Neural crest cell (in vitro differentiated cells): ENCODE results near the gene FBXO46. TPM values are rescaled to one million over a fixed set of nuclear protein-coding genes. Genes with fewer than 3 reads are reported as not detected.

ENCODE experiments used
- DNase-seq: peaks from one replicate; pipeline ENCODE4 v3.0.0; 2021; ENCODE audit warnings: low read depth, mixed read lengths, low spot score
- H3K27ac Mint-ChIP-seq: one replicate; pipeline ENCODE4 v1.8.0; 2021; ENCODE audit warnings: mild to moderate bottlenecking, mixed read lengths; ENCODE audit not compliant: unreplicated experiment
- H3K27me3 Mint-ChIP-seq: 2 replicates; pipeline ENCODE4 v1.8.0; 2021; ENCODE audit warnings: low read depth, mild to moderate bottlenecking, mixed read lengths
- H3K36me3 Mint-ChIP-seq: 2 replicates; pipeline ENCODE4 v1.8.0; 2021; ENCODE audit warnings: low read depth, mild to moderate bottlenecking, mixed read lengths
- H3K4me1 Mint-ChIP-seq: 2 replicates; pipeline ENCODE4 v1.8.0; 2021; ENCODE audit warnings: mixed read lengths
- H3K4me3 Mint-ChIP-seq: one replicate; pipeline ENCODE4 v1.8.0; 2021; ENCODE audit warnings: mild to moderate bottlenecking, mixed read lengths
- H3K9me3 Mint-ChIP-seq: 2 replicates; pipeline ENCODE4 v1.8.0; 2021; ENCODE audit warnings: mixed read lengths
- CTCF ChIP-seq: fragments of 200-600 bp; sonication (generic); conservative IDR thresholded peaks from 2 replicates; pipeline ENCODE4 v1.5.0; 2021; ENCODE audit warnings: antibody characterized with exemption, mild to moderate bottlenecking
- microRNA-seq: library from miRNA; unstranded; fragments of <30 nt; microRNA quantifications from one replicate; pipeline ENCODE4, GENCODE V29; 2020
- total RNA-seq: library from RNA; stranded (reverse); gene quantifications from 2 replicates; pipeline ENCODE4 v1.2.1, GENCODE V29; 2021

FBXO46 gene
- total RNA-seq, 1 donor from 2014 or later: 27.2 TPM

- no peak for DNase-seq
- Mint-ChIP-seq H3K9me3 (no peaks in the 10 kb centered on the region), H3K27me3 (peaks cover 17% of the 10 kb centered on the region), H3K27ac (no peak overlapping the region), H3K4me1 (peaks cover 11% of the 10 kb centered on the region), H3K36me3 (no peaks in the 10 kb centered on the region), H3K4me3 (no peak overlapping the region)
- TF ChIP-seq CTCF: no peak
Observed at GRCh38 chr19:45660636-45661035, 70.1 kb downstream of the FBXO46 start.

Small RNAs within 50 kb of the gene (microRNA-seq; reads per million reads assigned to microRNA genes)
- not detected for gene MIR642A
- gene MIR642B: not detected

Other genes starting within 250 kb of the FBXO46 start
- gene RTN2, start 233.8 kb downstream of the FBXO46 start, total RNA-seq: 16.2 and 19.8 TPM in 2 replicates
- gene PPM1N, start 232.5 kb downstream of the FBXO46 start, total RNA-seq: not detected in 2 replicates
- gene VASP, start 223.4 kb downstream of the FBXO46 start, total RNA-seq: 46.1 and 49.9 TPM in 2 replicates
- gene OPA3, start 146.1 kb downstream of the FBXO46 start, total RNA-seq: 14.8 and 15.7 TPM in 2 replicates
- not detected in 2 replicates for gene GPR4, start 128.7 kb downstream of the FBXO46 start, total RNA-seq
- gene EML2, start 91.5 kb downstream of the FBXO46 start, total RNA-seq: 15.0 and 20.2 TPM in 2 replicates
- 0.96 and 1.0 TPM in 2 replicates for gene GIPR, start 62.7 kb downstream of the FBXO46 start, total RNA-seq
- gene SNRPD2, start 38.9 kb downstream of the FBXO46 start, total RNA-seq: 635 and 666 TPM in 2 replicates
- gene QPCTL, start 38.2 kb downstream of the FBXO46 start, total RNA-seq: 11.4 and 11.8 TPM in 2 replicates
- gene MEIOSIN, start 2.5 kb upstream of the FBXO46 start, total RNA-seq: not detected in 2 replicates
- gene SIX5, start 38.4 kb upstream of the FBXO46 start, total RNA-seq: 36.8 and 38.6 TPM in 2 replicates
- 114 and 118 TPM in 2 replicates for gene DMPK, start 51.6 kb upstream of the FBXO46 start, total RNA-seq
- gene DMWD, start 61.9 kb upstream of the FBXO46 start, total RNA-seq: 107 and 110 TPM in 2 replicates
- 0.32 and 0.44 TPM in 2 replicates for gene RSPH6A, start 84.4 kb upstream of the FBXO46 start, total RNA-seq
- gene SYMPK, start 132.3 kb upstream of the FBXO46 start, total RNA-seq: 105 and 115 TPM in 2 replicates
- gene FOXA3, start 133.4 kb upstream of the FBXO46 start, total RNA-seq: not detected in 2 replicates
- 28.6 and 33.1 TPM in 2 replicates for gene IRF2BP1, start 155.2 kb upstream of the FBXO46 start, total RNA-seq
- 9.1 and 9.6 TPM in 2 replicates for gene MYPOP, start 171.7 kb upstream of the FBXO46 start, total RNA-seq
- not detected in 2 replicates for gene NANOS2, start 183.9 kb upstream of the FBXO46 start, total RNA-seq
- gene NOVA2, start 243.0 kb upstream of the FBXO46 start, total RNA-seq: 25.5 and 25.6 TPM in 2 replicates